MCF 10A (cell line): Measurements from ENCODE around the gene RAB27B. TPM values are rescaled to one million over a fixed set of nuclear protein-coding genes. Genes with fewer than 3 reads are reported as not detected.

Experiments
- BruUV-seq: library from RNA; stranded (reverse); fragments of 400-500 nt; replicated peaks from 2 replicates; lab custom pipeline; 2021; lab: Mats Ljungman, UMichigan
- CTCF ChIA-PET: fragments of 300-600 bp; sonication (Branson Sonifier 250); formaldehyde crosslinking; extraction: SDS; loops from one replicate; lab custom pipeline; 2021; ENCODE audit warnings: antibody characterized with exemption, inconsistent platforms; lab: Yijun Ruan, JAX
- POLR2A ChIA-PET: fragments of 300-600, 350-650 bp; sonication (Branson Sonifier 250); formaldehyde crosslinking; extraction: SDS; loops from one replicate; lab custom pipeline; 2020; ENCODE audit warnings: antibody characterized with exemption, inconsistent platforms; lab: Yijun Ruan, JAX
- DNase-seq: peaks from one replicate; pipeline ENCODE4 v3.0.0-alpha.2; 2018; ENCODE audit not compliant: unreplicated experiment
- H3K27ac Mint-ChIP-seq: one replicate; pipeline ENCODE4 v1.8.0; 2022; ENCODE audit warnings: mild to moderate bottlenecking, low read depth, mixed read lengths; ENCODE audit not compliant: unreplicated experiment
- H3K27me3 Mint-ChIP-seq: one replicate; pipeline ENCODE4 v1.8.0; 2022; ENCODE audit warnings: mixed read lengths; ENCODE audit not compliant: insufficient read depth, unreplicated experiment
- H3K36me3 Mint-ChIP-seq: one replicate; pipeline ENCODE4 v1.8.0; 2022; ENCODE audit warnings: mild to moderate bottlenecking, moderate library complexity, mixed read lengths; ENCODE audit not compliant: insufficient read depth, unreplicated experiment
- H3K4me1 Mint-ChIP-seq: one replicate; pipeline ENCODE4 v1.8.0; 2022; ENCODE audit warnings: mixed read lengths; ENCODE audit not compliant: insufficient read depth, unreplicated experiment
- H3K4me3 Mint-ChIP-seq: one replicate; pipeline ENCODE4 v1.8.0; 2022; ENCODE audit warnings: mild to moderate bottlenecking, moderate library complexity, mixed read lengths; ENCODE audit not compliant: unreplicated experiment
- H3K9me3 Mint-ChIP-seq: one replicate; pipeline ENCODE4 v1.8.0; 2022; ENCODE audit warnings: mixed read lengths; ENCODE audit not compliant: unreplicated experiment
- CTCF ChIP-seq: fragments of 200-600 bp; IDR thresholded peaks from one replicate; pipeline ENCODE4 v1.8.0; 2022; ENCODE audit warnings: antibody characterized with exemption, mild to moderate bottlenecking; ENCODE audit not compliant: unreplicated experiment
- intact Hi-C: fragments of 100-400 bp; cut with micrococcal nuclease; formaldehyde crosslinking; loops from 2 replicates; pipeline ENCODE4 v1.14.1; 2022
- total RNA-seq: library from RNA; stranded (reverse); gene quantifications from 2 replicates; pipeline ENCODE4 v1.2.3, GENCODE V29; 2022

Gene RAB27B
- total RNA-seq, 1 experiment from 2014 or later: 32.2 TPM

- no peak for TF ChIP-seq CTCF
- Mint-ChIP-seq H3K9me3 (no peaks in the 10 kb centered on the region), H3K27me3 (no peaks in the 10 kb centered on the region), H3K36me3 (no peaks in the 10 kb centered on the region), H3K4me1 (peaks cover 25% of the 10 kb centered on the region), H3K27ac (no peak overlapping the region), H3K4me3 (no peak overlapping the region)
- CTCF ChIA-PET: interaction anchor here (1.6 to 1.7 kb wide), 2 partner anchors 10 to 12 kb away, joined by 4 to 7 read pairs; no protein-coding TSS in a partner anchor
- BruUV-seq: no TSS peak
- DNase-seq: no peak
- intact Hi-C loops: no loop called here
- POLR2A ChIA-PET: interaction anchor here (1.4 to 1.9 kb wide), 2 partner anchors 9 kb away, joined by 4 to 5 read pairs; no protein-coding TSS in a partner anchor
These were observed 27.9 kb downstream of the RAB27B start for GRCh38 chr18:54856105-54856646.

GRCh38 chr18:54857499-54857898, 29.2 kb downstream of the RAB27B start:
- POLR2A ChIA-PET: interaction anchor here (1.5 to 1.9 kb wide), 2 partner anchors 8 to 9 kb away, joined by 5 read pairs; no protein-coding TSS in a partner anchor
- H3K4me3 Mint-ChIP-seq: no peak overlapping the region
- no peaks in the 10 kb centered on the region for H3K36me3 Mint-ChIP-seq
- no TSS peak for BruUV-seq
- H3K27ac Mint-ChIP-seq: no peak overlapping the region
- no peak for TF ChIP-seq CTCF
- intact Hi-C loops: no loop called here
- H3K4me1 Mint-ChIP-seq: peaks cover 20% of the 10 kb centered on the region
- H3K9me3 Mint-ChIP-seq: no peaks in the 10 kb centered on the region
- H3K27me3 Mint-ChIP-seq: no peaks in the 10 kb centered on the region
- DNase-seq: no peak
- CTCF ChIA-PET: no interaction called here

- intact Hi-C loops: no loop called here
- no peak overlapping the region for H3K27ac Mint-ChIP-seq
These were observed 31.6 kb downstream of the RAB27B start for GRCh38 chr18:54859667-54860421.

More at GRCh38 chr18:54859667-54860421, 31.6 kb downstream of the RAB27B start:
- POLR2A ChIA-PET: interaction anchor here (0.7 kb wide), 1 partner anchor 31 kb away, joined by 4 read pairs; the partner anchor contains the start of gene RAB27B
- Mint-ChIP-seq H3K4me3 (no peak overlapping the region), H3K9me3 (no peaks in the 10 kb centered on the region), H3K27me3 (no peaks in the 10 kb centered on the region), H3K4me1 (peaks cover 6% of the 10 kb centered on the region), H3K36me3 (no peaks in the 10 kb centered on the region)
- no peak for TF ChIP-seq CTCF
- no peak for DNase-seq
- CTCF ChIA-PET: interaction anchor here (1.2 to 1.5 kb wide), 2 partner anchors 12 kb away, joined by 4 to 8 read pairs; no protein-coding TSS in a partner anchor
- BruUV-seq: no TSS peak
